Suprapubic skin (tissue), 3 donors: Measurements from ENCODE around the gene KCNB1.

ENCODE experiments used
- CTCF ChIP-seq, 2 donors: fragments of 200-600 bp in 1 of 2; fragments of 450-650 bp in 1 of 2; sonication (generic) in 1 of 2; IDR thresholded peaks; one replicate each; pipeline ENCODE4 v1.5.1; 2016 to 2019; ENCODE audit warnings: antibody characterized with exemption in 2 of 2, mild to moderate bottlenecking in 1 of 2, moderate library complexity in 1 of 2
- POLR2AphosphoS5 ChIP-seq, 3 donors: sonication (generic); formaldehyde crosslinking; IDR thresholded peaks; one replicate each; pipeline ENCODE4 v1.6.1; 2017; ENCODE audit warnings: antibody characterized with exemption in 3 of 3

GRCh38 chr20:49460916-49461315, 21.6 kb downstream of the KCNB1 start:
- TF ChIP-seq CTCF (IDR thresholded peaks at IDR 0.05) (no peak), POLR2AphosphoS5 (IDR thresholded peaks at IDR 0.05) (no peak)
